PFSK-1 (cell line): ENCODE results near the gene CTNNAL1.

ENCODE experiments used
- FOXP2 ChIP-seq: optimal IDR thresholded peaks from 2 replicates; pipeline ENCODE3; 2011; ENCODE audit warnings: borderline replicate concordance, control low read depth, inconsistent platforms; ENCODE audit not compliant: insufficient read depth; ENCODE audit errors: extremely low read length, extremely low read depth
- POLR2AphosphoS5 ChIP-seq: IDR thresholded peaks from 2 replicates; pipeline ENCODE4 v1.6.1; 2012; ENCODE audit warnings: low read depth, mild to moderate bottlenecking, control low read depth, low read length, moderate library complexity
- SIN3A ChIP-seq: IDR thresholded peaks from 2 replicates; pipeline ENCODE4 v1.6.1; 2012; ENCODE audit warnings: mild to moderate bottlenecking, low read length, moderate library complexity, borderline replicate concordance; ENCODE audit not compliant: insufficient read depth
- TAF1 ChIP-seq: IDR thresholded peaks from 2 replicates; pipeline ENCODE4 v1.6.1; 2012; ENCODE audit warnings: low read length, control low read depth, borderline replicate concordance; ENCODE audit not compliant: insufficient read depth
- TF ChIP-seq, protein P1 (sequence below), 2 experiments: IDR thresholded peaks; 2 replicates each; pipeline versions ENCODE4 v1.6.1 to v1.8.0; 2011 to 2012; ENCODE audit warnings: low read depth in 2 of 2, low read length in 2 of 2, control low read depth in 1 of 2, inconsistent platforms in 1 of 2, mild to moderate bottlenecking in 1 of 2, moderate library complexity in 1 of 2; ENCODE audit not compliant: insufficient read depth in 1 of 2

DNA sequence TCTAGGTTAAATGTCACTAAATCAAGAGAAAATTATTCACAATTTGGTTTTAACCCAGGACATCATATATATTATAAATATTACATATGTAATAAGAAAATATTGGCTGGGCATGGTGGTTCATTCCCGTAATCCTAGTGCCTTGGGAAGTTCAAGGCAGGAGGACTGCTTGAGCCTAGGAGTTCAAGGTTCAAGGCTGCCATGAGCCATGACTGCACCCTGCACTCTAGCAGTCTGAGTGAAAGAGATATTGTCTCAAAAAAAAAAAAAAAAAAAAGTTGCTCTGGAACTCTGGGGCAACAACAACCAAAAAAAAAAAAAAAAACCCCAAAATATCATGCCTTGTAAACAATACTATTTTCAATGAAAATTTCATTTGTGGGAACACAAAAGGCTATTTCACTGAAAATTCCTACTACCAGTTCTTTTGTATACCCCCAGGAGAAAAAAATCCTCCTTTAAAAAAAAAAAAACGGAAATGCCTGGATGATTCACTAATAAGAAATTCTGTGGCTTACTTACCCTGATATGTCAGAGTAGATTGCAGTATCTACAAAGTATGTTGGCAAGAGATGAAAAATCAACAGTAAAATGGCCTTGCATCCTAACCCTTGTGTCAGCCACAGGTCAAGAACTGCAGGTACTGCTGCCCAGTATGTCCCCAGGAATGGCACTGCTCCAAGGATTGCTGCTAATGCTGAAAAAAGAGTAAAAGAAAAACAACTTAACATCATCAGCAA, 22.6 kb upstream of the CTNNAL1 start:
- no peak for TF ChIP-seq TAF1
- TF ChIP-seq POLR2AphosphoS5: no peak
- TF ChIP-seq, protein P1, sequence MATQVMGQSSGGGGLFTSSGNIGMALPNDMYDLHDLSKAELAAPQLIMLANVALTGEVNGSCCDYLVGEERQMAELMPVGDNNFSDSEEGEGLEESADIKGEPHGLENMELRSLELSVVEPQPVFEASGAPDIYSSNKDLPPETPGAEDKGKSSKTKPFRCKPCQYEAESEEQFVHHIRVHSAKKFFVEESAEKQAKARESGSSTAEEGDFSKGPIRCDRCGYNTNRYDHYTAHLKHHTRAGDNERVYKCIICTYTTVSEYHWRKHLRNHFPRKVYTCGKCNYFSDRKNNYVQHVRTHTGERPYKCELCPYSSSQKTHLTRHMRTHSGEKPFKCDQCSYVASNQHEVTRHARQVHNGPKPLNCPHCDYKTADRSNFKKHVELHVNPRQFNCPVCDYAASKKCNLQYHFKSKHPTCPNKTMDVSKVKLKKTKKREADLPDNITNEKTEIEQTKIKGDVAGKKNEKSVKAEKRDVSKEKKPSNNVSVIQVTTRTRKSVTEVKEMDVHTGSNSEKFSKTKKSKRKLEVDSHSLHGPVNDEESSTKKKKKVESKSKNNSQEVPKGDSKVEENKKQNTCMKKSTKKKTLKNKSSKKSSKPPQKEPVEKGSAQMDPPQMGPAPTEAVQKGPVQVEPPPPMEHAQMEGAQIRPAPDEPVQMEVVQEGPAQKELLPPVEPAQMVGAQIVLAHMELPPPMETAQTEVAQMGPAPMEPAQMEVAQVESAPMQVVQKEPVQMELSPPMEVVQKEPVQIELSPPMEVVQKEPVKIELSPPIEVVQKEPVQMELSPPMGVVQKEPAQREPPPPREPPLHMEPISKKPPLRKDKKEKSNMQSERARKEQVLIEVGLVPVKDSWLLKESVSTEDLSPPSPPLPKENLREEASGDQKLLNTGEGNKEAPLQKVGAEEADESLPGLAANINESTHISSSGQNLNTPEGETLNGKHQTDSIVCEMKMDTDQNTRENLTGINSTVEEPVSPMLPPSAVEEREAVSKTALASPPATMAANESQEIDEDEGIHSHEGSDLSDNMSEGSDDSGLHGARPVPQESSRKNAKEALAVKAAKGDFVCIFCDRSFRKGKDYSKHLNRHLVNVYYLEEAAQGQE (IDR thresholded peaks at IDR 0.05; ENCODE audit: insufficient read depth in 1 of 2, low read depth in 2 of 2, low read length in 2 of 2): no peak
- TF ChIP-seq FOXP2: no peak
- TF ChIP-seq SIN3A: no peak
